Occipital lobe (tissue), 2 donors: Measurements from ENCODE around the gene FAP. TPM values are rescaled to one million over a fixed set of nuclear protein-coding genes. Genes with fewer than 3 reads are reported as not detected.
A peak's percentile ranks its signal among the peaks of the same experiment; 100 is the strongest.

Experiments
- DNase-seq: peaks from one replicate; lab custom pipeline; 2025; lab: John Stamatoyannopoulos, UW
- total RNA-seq: library from RNA; depleted of rRNA; stranded (reverse); fragments of >200 nt; gene quantifications from one replicate; pipeline ENCODE4 v1.2.3, GENCODE V29; 2014

FAP gene
- total RNA-seq, 1 donor from 2014 or later: 2.2 TPM

- no peak for DNase-seq
Observed at GRCh38 chr2:162243715-162244114, 470 bp upstream of the FAP start.

GRCh38 chr2:162242586-162243280 lies 512 bp downstream of the FAP start:
- no peak for DNase-seq

DNA sequence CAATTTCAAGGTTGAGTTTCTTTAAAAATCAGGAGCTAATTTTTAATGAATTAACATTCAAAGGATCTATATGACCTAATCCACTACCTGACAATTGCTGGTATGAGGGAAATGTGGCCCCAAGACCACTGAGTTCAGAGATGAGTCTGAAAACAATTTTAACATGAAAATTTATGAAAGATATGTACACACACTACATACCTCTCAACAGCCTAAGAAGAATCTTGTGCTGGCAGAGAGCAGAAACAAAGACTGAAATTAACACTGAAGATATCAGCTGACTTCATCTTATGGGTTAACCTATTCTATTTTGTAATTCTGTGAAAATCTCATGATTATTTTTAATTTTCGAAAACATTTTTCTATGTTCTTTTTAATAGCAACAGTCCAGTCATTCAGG lies 1.7 kb downstream of the FAP start:
- no peak for DNase-seq

DNA sequence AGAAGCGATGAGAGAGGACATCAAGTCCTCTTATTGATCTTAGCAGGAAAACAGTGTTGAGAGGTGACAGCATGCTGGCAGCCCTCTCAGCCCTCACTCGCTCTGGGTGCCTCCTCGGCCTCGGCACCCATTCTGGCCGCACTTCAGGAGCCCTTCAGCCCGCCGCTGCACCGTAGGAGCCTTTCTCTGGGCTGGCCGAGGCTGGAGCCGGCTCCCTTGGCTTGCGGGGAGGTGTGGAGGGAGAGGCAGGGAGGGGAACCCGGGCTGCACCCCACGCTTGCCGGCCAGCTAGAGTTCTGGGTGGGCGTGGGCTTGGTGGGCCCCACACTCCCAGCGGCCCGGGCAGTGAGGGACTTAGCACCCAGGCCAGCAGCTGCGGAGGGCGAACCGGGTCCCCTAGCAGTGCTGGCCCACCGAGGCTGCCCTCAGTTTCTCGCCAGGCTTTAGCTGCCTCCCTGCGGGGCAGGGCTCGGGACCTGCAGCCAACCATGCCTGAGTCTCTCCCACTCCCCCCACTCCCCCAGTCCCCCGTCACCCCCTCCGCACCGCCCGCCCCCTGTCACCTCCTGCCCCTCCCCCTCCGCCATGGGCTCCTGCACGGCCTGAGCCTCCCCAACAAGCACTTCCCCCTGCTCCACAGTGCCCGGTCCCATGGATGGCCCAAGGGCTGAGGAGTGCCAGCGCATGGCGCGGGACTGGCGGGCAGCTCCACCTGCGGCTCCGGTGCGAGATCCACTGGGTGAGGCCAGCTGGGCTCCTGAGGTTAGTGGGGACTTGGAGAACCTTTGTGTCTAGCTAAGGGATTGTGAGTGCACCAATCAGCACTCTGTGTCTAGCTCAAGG lies 8.4 kb downstream of the FAP start:
- DNase-seq: no peak

- DNase-seq: no peak
Observed at GRCh38 chr2:162233197-162233596, 10.0 kb downstream of the FAP start.

GRCh38 chr2:162232671-162233070 lies 10.6 kb downstream of the FAP start:
- no peak for DNase-seq

DNA sequence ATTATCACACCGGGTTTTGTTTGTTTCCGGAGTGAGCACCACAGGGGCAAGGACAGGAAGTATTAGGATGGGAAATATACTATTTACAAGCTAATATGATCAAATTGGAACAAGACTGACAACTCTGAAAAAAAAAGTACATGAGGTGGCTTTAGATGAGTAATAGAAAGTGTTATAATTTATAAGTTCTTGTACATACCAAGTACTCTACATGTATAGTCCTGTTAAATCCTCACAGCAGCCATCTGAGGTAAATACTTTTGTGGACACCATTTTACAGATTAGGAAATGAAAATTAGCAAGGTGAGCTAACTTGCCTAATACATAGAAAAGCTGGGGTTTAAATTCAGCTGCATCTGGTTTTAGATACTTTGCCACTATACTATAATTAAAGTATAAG lies 11.2 kb downstream of the FAP start:
- DNase-seq: no peak

GRCh38 chr2:162230761-162231160 lies 12.5 kb downstream of the FAP start:
- no peak for DNase-seq

GRCh38 chr2:162226836-162227235 lies 16.4 kb downstream of the FAP start:
- no peak for DNase-seq

GRCh38 chr2:162221064-162221463 lies 22.2 kb downstream of the FAP start:
- DNase-seq: peak; percentile 23

- no peak for DNase-seq
Observed at GRCh38 chr2:162220368-162220767, 22.9 kb downstream of the FAP start.

DNA sequence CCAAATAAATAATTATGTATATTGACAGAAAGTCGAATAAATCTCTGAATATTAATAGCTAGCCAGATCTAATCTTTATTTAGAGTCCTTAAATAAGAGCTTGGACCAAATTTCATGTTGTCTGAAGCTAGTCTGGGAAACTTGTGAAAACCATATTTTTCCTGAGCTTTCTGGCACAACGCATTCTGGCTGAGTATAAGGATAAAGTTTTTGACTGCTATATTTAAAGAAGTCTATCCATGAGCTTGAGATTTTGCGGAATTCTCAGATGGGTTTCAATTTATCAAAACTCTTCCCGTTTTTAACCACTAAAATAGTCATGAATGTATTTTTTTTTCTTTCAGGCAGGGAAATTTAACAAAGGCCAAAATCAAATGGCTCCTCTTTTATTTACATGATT lies 23.8 kb downstream of the FAP start:
- DNase-seq: no peak

DNA sequence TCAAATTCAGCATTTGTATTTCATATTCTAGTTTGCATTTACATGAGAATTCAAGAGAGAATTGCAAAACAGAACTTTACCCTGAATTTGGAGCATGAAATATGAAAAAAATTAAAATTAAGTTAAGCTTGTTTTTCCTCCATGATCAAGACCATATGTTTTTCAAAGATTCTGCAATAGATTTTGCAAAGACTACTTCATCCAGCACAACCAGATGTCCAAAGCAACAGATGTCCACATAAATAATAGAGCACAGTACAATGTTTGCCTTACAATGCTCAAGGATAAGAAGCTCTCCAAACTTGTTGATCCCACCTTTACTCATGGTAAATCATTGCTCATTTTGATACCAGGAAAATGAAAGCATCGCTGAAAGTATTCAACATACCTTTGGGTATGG lies 25.6 kb downstream of the FAP start:
- no peak for DNase-seq

DNA sequence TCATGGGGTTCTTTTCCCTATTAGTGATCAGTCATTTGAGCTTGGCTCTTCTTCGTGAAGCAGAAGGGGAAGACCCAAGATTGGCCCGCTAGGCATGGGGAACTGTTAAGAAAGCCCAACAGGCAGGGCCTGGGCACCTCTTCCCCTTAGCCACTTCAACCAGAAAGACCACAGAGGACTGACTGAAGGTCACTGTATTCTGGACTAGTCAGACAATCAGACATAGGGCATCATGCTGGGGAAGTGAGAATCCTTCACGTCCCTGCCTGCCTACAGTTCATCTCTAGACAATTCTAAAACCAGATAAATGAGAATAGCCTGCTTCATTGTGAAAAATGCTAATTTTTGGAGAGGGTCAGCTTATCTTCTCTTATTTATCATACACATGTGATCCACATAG lies 28.1 kb downstream of the FAP start:
- DNase-seq: no peak

DNA sequence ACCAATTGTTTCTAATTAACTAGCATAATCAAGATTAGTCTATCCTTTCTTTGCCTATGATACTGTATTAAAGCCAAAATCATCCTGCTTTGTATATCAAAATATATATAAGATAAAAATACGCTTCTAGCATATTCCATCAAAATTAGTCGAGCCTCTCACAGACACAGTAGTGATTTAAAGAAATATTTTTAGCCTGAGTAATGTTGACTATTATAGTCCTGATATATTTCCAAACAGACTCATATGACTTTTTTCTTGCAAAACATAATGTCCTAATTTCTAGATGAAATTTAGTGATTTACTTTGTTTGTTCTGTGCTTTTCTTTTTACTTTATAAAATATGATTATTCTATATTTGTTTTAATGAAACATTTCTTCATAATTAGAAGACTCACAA lies 30.9 kb downstream of the FAP start:
- DNase-seq: no peak

DNA sequence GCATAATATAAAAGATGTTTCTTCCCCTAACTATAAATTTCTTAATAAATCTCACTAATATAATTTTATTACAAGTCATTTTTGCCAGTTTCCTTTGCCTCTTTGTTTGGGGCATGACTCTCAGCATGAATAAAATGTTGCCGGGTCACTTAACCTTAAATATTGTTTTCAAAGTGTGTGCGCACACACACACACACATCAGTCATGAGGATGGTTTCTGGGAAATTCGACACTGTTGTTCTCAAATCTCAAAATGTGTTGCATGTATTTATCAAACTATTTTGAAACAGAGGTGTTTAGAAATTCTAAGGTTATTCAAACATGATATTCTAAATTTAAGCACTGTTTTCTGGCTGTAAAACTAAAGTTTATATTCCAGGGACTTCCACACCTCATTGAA lies 31.5 kb downstream of the FAP start:
- DNase-seq: no peak

- DNase-seq: no peak
Observed at GRCh38 chr2:162210385-162210784, 32.9 kb downstream of the FAP start.

- DNase-seq: no peak
Observed at GRCh38 chr2:162202203-162202602, 41.0 kb downstream of the FAP start.

- DNase-seq: no peak
Observed at GRCh38 chr2:162200636-162201035, 42.6 kb downstream of the FAP start.

DNA sequence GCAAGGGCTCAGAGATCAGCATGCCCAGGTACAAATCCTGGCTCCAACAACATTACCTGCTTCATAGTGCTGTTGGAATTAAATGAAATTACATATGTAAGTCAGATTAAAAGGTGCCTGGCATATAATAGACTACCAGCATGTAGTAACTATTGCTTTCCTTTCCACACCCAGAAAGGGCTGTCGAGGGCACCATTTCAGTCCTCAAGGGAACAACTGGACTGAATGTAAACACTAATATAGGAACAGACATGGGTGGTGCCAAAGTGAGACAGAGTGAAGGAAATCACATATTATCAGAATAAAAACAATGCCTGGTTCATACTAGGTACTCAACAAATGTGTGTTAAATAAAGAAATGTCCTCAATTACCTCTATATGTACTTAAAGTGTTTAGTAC lies 43.3 kb downstream of the FAP start:
- no peak for DNase-seq

DNA sequence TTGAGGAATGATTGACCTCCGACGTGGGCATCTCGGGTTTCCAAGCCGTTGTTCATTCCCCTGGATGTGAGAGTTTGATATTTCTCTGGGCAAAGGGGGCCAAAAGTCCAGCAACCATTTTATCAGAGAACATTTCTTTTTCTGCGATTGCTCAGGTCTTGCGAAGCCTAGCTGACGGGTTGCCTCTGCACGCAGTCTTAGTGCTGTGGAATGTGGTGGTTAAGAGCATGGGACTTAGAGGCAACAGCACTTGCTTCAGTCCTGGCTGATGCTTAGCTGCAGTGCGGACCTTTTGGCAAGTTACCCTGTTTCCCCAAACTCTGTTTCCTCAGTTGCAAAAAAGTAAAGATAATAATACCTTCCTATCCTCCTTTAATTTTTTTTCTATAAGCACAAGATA lies 45.0 kb downstream of the FAP start:
- no peak for DNase-seq

GRCh38 chr2:162197069-162197825 lies 46.0 kb downstream of the FAP start:
- DNase-seq: no peak
